ENCODE data around the gene LRRC28. TPM values are rescaled to one million over a fixed set of nuclear protein-coding genes. Genes with fewer than 3 reads are reported as not detected.
A peak's percentile ranks its signal among the peaks of the same experiment; 100 is the strongest.

Gene LRRC28
- total and polyA plus RNA-seq, 3 donors from 2014 or later = 78.9 to 100.0 (median 97.1) TPM

DNA sequence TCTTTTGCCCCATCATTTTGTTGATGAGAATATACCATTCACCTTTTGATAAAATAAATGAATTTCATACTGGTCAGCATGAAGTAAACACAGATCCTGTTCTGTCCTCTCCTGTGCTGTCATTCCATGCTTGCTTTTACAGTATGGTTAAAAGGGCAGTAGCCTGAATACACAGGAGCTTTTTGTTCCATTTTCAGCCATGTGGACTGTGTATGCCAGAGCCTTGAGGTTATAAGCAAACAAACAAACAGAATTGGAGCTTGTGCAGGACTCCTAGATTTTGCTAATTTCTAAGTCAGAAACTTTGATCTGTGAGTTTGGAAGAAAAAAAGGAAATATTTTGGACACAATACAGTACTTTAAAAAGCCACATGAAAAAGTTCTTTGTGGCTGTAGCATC lies 91.9 kb downstream of the LRRC28 start:
- no peak overlapping the region for H3K4me3 ChIP-seq
- DNase-seq = no peak
- no peaks in the 10 kb centered on the region for H3K9me3 ChIP-seq
- no peaks in the 10 kb centered on the region for H3K27me3 ChIP-seq
- no peaks in the 10 kb centered on the region for H3K36me3 ChIP-seq (ENCODE audit: low read depth, missing control alignments)
- no peak overlapping the region for H3K27ac ChIP-seq
- no peaks in the 10 kb centered on the region for H3K4me1 ChIP-seq
- TF ChIP-seq, protein P1, sequence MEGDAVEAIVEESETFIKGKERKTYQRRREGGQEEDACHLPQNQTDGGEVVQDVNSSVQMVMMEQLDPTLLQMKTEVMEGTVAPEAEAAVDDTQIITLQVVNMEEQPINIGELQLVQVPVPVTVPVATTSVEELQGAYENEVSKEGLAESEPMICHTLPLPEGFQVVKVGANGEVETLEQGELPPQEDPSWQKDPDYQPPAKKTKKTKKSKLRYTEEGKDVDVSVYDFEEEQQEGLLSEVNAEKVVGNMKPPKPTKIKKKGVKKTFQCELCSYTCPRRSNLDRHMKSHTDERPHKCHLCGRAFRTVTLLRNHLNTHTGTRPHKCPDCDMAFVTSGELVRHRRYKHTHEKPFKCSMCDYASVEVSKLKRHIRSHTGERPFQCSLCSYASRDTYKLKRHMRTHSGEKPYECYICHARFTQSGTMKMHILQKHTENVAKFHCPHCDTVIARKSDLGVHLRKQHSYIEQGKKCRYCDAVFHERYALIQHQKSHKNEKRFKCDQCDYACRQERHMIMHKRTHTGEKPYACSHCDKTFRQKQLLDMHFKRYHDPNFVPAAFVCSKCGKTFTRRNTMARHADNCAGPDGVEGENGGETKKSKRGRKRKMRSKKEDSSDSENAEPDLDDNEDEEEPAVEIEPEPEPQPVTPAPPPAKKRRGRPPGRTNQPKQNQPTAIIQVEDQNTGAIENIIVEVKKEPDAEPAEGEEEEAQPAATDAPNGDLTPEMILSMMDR (IDR thresholded peaks at IDR 0.05) = no peak
- no peak for TF ChIP-seq POLR2A (IDR thresholded peaks at IDR 0.05)
- intact Hi-C loops (cut with DNase I; ENCODE audit: low total_unique reads) = no loop called here

- Histone ChIP-seq H3K4me3 (no peak overlapping the region), H3K27ac (no peak overlapping the region), H3K4me1 (no peaks in the 10 kb centered on the region), H3K9me3 (no peaks in the 10 kb centered on the region), H3K36me3 (ENCODE audit: low read depth, missing control alignments) (no peaks in the 10 kb centered on the region), H3K27me3 (no peaks in the 10 kb centered on the region)
- intact Hi-C loops (cut with DNase I; ENCODE audit: low total_unique reads) = no loop called here
- DNase-seq = peak; percentile 67
- TF ChIP-seq POLR2A (IDR thresholded peaks at IDR 0.05) = no peak
- TF ChIP-seq, protein P1 (IDR thresholded peaks at IDR 0.05) = peak; percentile 21 to 48 (median 30)
- 53 to 70% methylated on average over 9 of the region's 9 CpGs for WGBS, 2 donors
Observed at GRCh38 chr15:99343881-99344551, 92.7 kb downstream of the LRRC28 start.

- H3K36me3 ChIP-seq (ENCODE audit: low read depth, missing control alignments) = no peaks in the 10 kb centered on the region
- H3K27me3 ChIP-seq = no peaks in the 10 kb centered on the region
- intact Hi-C loops (cut with DNase I; ENCODE audit: low total_unique reads) = no loop called here
- no peak overlapping the region for H3K27ac ChIP-seq
- DNase-seq = no peak
- no peaks in the 10 kb centered on the region for H3K4me1 ChIP-seq
- no peak for TF ChIP-seq POLR2A (IDR thresholded peaks at IDR 0.05)
- TF ChIP-seq, protein P1 (IDR thresholded peaks at IDR 0.05) = no peak
- H3K4me3 ChIP-seq = no peak overlapping the region
- 99 to 100% methylated on average over 2 of the region's 2 CpGs for WGBS, 2 donors
- no peaks in the 10 kb centered on the region for H3K9me3 ChIP-seq
Observed at GRCh38 chr15:99344639-99345038, 93.4 kb downstream of the LRRC28 start.

- no peak for DNase-seq
- WGBS, 2 donors = 94 to 96% methylated on average over 2 of the region's 2 CpGs
Observed at GRCh38 chr15:99345242-99345641, 94.0 kb downstream of the LRRC28 start.

More at GRCh38 chr15:99345242-99345641, 94.0 kb downstream of the LRRC28 start:
- Histone ChIP-seq H3K27ac (no peak overlapping the region), H3K9me3 (no peaks in the 10 kb centered on the region), H3K4me3 (no peak overlapping the region), H3K27me3 (no peaks in the 10 kb centered on the region), H3K4me1 (no peaks in the 10 kb centered on the region), H3K36me3 (ENCODE audit: low read depth, missing control alignments) (no peaks in the 10 kb centered on the region)
- TF ChIP-seq POLR2A (IDR thresholded peaks at IDR 0.05) = no peak
- TF ChIP-seq, protein P1 (IDR thresholded peaks at IDR 0.05) = no peak
- intact Hi-C loops (cut with DNase I; ENCODE audit: low total_unique reads) = no loop called here
